Hematopoietic multipotent progenitor cell (in vitro differentiated cells): ENCODE data around the gene ZNF185. TPM values are rescaled to one million over a fixed set of nuclear protein-coding genes. Genes with fewer than 3 reads are reported as not detected.
"Not testable (repeated sequence)": the region's sequence is repeated elsewhere in the genome, so short reads cannot be mapped to it uniquely, and the experiment has no call there.

Source experiments
- DNase-seq, 3 donors: peaks; one replicate each; pipeline ENCODE4 v3.0.0-alpha.2; 2011 to 2015; ENCODE audit warnings: low read depth in 2 of 3, low spot score in 2 of 3
- total RNA-seq: library from RNA; depleted of rRNA; stranded (reverse); fragments of >200 nt; gene quantifications from one replicate; pipeline ENCODE4 v1.2.3, GENCODE V29; 2012

ZNF185 gene
- total RNA-seq, 1 donor: 20.5 TPM

- DNase-seq: no peak
Observed at GRCh38 chrX:152895121-152895520, 2.7 kb upstream of the ZNF185 start.

DNA sequence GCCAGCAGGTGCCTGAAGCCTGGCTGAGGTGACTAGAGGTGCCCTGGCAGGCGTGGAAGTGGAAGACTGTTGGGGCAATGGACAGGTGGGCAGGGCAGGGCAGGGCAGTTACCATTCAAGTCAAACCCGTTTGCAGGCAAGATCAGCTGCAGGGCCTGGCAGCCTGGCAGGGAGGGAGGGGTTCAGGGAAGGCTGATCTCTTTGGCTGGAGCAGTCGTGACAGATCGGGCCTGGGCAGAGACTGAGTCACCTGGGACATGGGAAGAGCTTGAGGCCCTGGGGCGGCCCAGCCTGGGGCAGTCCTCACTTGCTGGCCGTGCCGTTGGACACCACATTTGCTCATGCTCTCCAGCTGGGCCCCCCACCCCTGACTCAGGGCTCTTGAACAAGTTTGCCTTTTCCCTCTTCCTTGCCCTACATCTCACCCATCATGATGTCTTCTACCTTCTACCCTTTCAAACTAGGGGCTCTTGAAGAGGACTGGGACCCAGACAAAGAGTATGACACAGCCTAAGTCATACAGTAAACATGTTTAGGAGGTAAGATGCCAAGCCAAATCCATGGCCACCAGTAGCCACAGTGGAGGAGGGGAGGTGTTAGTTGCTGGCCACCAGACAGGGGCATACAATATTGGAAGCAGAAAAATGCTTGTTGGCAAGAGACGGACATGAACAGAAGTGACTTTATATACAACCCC, 2.0 kb upstream of the ZNF185 start:
- no peak for DNase-seq

DNA sequence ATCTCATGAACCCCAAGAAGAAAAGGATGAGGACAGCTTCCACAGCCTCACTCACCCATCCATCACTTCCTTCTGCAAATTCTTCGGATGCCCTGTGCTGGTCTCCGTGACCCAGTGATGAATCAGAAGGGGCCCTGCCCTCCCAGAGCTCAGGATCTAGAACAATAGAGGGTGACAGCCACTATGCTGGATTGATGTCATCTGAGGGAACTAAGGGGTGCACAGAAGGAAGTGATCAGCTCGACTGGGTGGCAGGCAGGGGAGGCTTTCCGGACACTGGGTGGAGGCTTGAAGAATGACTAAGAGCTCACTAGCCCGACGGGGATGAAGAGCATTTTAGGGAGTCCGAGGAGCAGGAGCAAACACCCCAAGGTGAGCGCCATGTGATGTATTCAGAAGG, 1.4 kb upstream of the ZNF185 start:
- DNase-seq: no peak

GRCh38 chrX:152898442-152898841, 575 bp downstream of the ZNF185 start:
- no peak for DNase-seq

DNA sequence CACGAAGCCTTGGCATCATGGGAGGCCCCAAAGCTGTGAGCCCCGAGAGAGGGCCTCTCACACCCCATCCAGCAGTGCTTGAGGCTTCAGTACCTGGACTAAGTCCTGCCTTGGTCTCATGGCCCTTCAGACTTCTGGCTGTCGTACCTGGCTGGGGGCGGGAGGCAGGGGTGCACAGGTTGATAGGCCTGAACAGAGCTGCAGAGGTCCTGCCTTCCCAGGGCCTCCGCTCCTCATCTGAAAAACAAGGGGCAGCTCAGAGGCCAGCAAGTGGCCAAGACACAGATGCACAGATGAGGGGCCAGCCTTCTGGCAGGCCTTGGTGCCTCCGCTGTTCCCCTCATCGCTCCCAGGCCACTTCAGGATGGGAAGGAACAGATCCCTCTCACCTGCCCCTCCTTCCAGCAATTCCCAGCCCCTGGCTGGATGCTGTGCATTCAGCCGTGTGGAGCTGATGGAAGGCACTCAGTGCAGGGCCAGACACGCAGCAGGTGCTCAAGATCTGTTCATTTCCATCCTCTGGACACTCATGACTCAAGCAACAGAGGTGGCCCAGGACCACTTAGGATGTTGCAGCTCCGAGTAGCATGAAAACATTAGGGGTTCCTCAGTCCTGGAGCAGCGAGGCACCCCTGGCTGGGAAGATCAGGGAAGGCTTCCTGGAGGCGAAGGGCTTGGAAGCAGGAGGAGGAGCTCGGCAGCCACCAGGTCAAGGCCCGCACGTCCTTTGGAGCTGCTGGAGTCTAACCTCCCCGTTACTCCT, 1.4 kb downstream of the ZNF185 start:
- DNase-seq: no peak

- DNase-seq: no peak
Observed at GRCh38 chrX:152899874-152900719, 2.2 kb downstream of the ZNF185 start.

DNA sequence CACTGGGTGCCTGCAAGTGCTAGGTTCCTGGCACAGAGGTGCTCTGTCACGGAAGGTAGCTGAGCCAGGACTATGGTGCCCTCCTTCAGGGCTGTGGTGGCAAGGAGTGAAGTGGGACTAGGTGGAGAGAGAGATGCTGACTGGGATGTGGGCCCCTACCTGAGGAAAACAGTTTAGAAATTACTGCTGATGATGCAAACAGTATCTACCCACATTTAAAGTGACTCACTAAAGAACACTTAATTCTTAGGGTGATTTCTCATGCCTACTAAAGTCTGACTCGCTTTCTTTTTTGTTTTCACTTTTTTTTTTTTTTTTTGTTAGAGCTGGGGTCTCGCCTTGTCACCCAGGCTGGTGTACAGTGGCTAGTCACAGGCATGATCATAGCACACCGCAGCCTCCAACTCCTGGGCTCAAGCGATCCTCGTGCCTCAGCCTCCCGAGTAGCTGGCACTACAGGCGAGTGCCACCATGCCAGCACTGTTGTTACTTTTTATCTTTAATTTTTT, 3.1 kb downstream of the ZNF185 start:
- DNase-seq: no peak

GRCh38 chrX:152901816-152902501, 4.1 kb downstream of the ZNF185 start:
- DNase-seq: no peak

- DNase-seq: no peak
Observed at GRCh38 chrX:152902502-152902820, 4.6 kb downstream of the ZNF185 start.

GRCh38 chrX:152903589-152903988, 5.7 kb downstream of the ZNF185 start:
- no peak for DNase-seq

DNA sequence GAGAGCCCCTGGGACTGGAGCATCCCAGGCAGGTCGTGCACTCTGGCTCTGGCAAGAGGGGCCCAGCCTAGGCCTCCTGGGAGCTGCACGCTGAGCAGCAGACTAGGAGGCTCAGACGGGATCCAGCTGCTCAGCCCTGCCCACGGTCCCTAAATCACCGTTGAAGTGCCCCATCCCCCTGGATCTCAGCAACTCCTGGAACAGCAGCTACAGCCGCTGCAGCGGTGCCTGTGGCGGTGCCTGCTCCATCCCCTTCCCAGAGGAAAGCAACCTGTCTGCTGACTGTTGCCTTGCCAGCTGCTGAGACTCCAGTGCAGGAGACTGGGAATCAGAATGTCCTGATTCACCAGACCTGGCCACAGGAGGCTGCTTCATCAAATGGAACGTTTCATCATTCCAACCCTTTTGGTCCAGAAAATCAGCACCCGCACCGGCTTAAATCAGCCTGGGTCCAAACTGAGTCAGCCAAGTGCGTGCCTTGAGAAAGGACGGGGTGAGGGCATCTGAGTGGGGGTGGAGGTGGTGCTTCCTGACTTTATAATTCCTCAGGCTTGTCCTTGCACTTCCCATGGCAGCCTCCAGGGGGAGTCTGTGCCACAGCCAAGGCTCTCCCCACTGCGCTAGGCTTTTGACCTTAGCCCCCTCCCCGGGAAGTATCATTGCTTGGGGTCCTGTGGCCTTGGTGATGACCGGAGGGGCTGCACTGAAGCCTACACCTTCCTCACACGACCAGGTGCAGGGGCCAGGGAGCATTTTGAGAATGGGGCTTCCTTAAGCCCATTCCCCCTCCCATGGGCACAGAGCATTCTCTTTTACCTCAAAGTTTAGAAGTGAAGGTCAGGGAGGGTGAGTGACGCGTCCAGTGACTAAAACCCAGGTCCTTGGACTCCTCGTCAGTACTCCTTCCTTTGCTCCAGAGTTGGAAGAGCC, 6.5 kb downstream of the ZNF185 start:
- peak in 1 of 3 donors; percentile 35 for DNase-seq

- no peak for DNase-seq
Observed at GRCh38 chrX:152905081-152905420, 7.2 kb downstream of the ZNF185 start.

DNA sequence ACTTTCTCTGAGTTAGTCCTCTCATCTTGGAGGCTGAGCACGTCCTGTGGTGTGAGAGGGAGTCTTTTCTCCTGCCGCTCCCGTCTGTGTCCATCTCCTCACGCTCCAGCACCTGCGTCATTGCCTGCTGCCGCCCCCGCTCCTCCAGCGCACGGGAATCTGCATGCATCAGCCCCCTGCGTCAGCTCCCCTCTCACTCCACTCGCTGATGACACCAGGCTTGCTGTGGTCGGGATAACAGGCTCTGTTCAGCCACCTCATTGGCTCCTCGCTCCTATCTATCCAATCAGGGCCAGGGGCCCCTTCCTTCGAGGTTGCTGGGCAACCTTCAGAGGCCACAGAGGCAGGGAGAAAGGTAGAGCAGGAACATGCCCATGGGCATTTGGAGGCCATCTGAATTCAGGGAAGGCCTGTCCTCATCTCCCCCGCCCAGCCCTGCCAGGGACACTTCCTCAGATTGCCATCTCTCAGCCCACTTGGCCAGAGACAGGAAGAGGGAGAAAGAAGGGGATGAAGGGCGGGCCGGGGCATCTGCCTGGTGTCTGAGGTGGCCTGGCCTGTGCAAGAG, 9.3 kb downstream of the ZNF185 start:
- peak in 1 of 3 donors; percentile 56 for DNase-seq

DNA sequence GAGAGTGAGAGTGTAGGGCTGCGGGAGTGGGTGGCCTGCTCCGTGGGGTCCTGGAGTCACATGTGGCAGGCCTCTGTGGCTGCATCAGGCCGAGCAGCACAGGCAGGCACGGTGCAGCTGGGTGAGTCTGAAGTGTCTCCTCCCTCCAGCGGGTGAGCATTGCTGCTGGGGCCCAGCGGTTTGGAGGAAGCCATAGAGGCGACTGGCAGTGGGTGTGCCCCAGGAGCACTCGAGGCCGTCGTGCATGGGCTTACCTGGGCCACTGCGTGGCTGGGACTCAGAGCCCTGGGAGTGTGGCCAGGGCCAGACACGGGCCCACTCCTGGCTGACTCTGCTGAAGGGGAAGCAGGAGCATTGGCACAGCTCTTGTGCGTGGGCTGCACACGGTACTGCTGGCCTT, 10.6 kb downstream of the ZNF185 start:
- no peak for DNase-seq

DNA sequence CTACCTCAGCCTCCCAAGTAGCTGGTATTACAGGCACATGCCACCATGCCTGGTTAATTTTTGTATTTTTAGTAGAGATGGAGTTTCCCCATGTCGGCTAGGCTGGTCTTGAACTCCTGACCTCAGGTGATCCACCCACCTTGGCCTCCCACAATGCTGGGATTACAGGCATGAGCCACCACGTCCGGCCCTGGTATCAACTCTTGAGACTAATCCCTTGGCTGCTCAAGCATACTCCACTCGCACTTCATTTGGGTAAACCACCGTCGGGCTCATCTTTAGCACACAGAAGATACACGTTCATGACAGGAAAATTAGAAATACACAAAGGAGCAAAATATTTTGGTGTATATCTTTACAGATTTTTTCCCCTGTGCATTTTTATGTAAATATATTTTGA, 12.2 kb downstream of the ZNF185 start:
- not testable (repeated sequence) for DNase-seq

DNA sequence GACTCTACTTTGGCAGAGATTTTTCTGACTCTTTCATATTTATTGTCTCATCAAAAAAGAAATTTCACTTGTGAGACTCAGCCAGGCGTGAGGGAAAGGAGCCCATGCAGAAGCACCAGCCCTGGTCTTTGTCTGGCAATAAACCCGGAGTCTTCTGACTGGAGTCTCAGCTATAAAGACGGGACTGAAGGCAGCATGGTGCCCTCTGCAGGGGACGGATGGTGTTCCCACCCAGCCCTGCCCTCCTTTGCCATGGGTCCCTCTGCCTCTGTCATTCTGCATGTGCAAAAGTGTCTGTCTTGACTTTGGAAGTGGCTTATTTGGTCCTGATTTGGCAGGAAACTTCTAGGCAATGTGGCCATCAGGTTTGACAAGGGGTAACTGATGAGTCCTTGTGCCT, 14.2 kb downstream of the ZNF185 start:
- DNase-seq: peak in 1 of 3 donors; percentile 48

- DNase-seq: no peak
Observed at GRCh38 chrX:152912641-152913040, 14.8 kb downstream of the ZNF185 start.

- peak in 2 of 3 donors; percentile 37 to 61 for DNase-seq
Observed at GRCh38 chrX:152913346-152913745, 15.5 kb downstream of the ZNF185 start.

GRCh38 chrX:152913910-152914309, 16.0 kb downstream of the ZNF185 start:
- DNase-seq: no peak
